GM21367 (cell line): ENCODE measurements around the gene SGMS2.

Source experiments
- ATAC-seq: cut with Tn5 transposase; IDR thresholded peaks from one replicate; pipeline ENCODE4 v1.9.1; 2021; ENCODE audit not compliant: unreplicated experiment

SGMS2 gene

GRCh38 chr4:107824350-107825071 is at the start of gene SGMS2:
TSS of gene SGMS2 (plus strand) at chr4:107824932. CDS start at chr4:107895554, 70,622 bp downstream.
- peak; percentile 67 for ATAC-seq

GRCh38 chr4:107777890-107778289 is 46.8 kb upstream of the SGMS2 start:
- no peak for ATAC-seq

- ATAC-seq: no peak
Measured at GRCh38 chr4:107778784-107779530, 45.8 kb upstream of the SGMS2 start.

GRCh38 chr4:107780665-107781064 is 44.1 kb upstream of the SGMS2 start:
- ATAC-seq: no peak

- ATAC-seq: no peak
Measured at GRCh38 chr4:107791902-107792301, 32.8 kb upstream of the SGMS2 start.

- no peak for ATAC-seq
Measured at GRCh38 chr4:107792711-107793110, 32.0 kb upstream of the SGMS2 start.

- ATAC-seq: no peak
Measured at GRCh38 chr4:107793996-107794395, 30.7 kb upstream of the SGMS2 start.

GRCh38 chr4:107799669-107800450 is 24.9 kb upstream of the SGMS2 start:
- no peak for ATAC-seq

- no peak for ATAC-seq
Measured at GRCh38 chr4:107800706-107801105, 24.0 kb upstream of the SGMS2 start.

GRCh38 chr4:107801766-107802211 is 22.9 kb upstream of the SGMS2 start:
- no peak for ATAC-seq

GRCh38 chr4:107804956-107805355 is 19.8 kb upstream of the SGMS2 start:
- no peak for ATAC-seq

- no peak for ATAC-seq
Measured at GRCh38 chr4:107806196-107806595, 18.5 kb upstream of the SGMS2 start.

GRCh38 chr4:107808572-107808971 is 16.2 kb upstream of the SGMS2 start:
- ATAC-seq: no peak

- ATAC-seq: no peak
Measured at GRCh38 chr4:107809210-107809609, 15.5 kb upstream of the SGMS2 start.

GRCh38 chr4:107814758-107815157 is 10.0 kb upstream of the SGMS2 start:
- no peak for ATAC-seq

- no peak for ATAC-seq
Measured at GRCh38 chr4:107815158-107815557, 9.6 kb upstream of the SGMS2 start.

- ATAC-seq: no peak
Measured at GRCh38 chr4:107818301-107818910, 6.3 kb upstream of the SGMS2 start.

GRCh38 chr4:107823870-107824349 is 822 bp upstream of the SGMS2 start:
- no peak for ATAC-seq

- ATAC-seq: peak; percentile 35
Measured at GRCh38 chr4:107825072-107825824, 516 bp downstream of the SGMS2 start.

GRCh38 chr4:107826421-107826980 is 1.8 kb downstream of the SGMS2 start:
- ATAC-seq: no peak
